ENCODE measurements around the gene ATP1B1. TPM values are rescaled to one million over a fixed set of nuclear protein-coding genes. Genes with fewer than 3 reads are reported as not detected.

The ATP1B1 gene
- total RNA-seq, 1 donor from 2014 or later = 25.2 TPM

DNA sequence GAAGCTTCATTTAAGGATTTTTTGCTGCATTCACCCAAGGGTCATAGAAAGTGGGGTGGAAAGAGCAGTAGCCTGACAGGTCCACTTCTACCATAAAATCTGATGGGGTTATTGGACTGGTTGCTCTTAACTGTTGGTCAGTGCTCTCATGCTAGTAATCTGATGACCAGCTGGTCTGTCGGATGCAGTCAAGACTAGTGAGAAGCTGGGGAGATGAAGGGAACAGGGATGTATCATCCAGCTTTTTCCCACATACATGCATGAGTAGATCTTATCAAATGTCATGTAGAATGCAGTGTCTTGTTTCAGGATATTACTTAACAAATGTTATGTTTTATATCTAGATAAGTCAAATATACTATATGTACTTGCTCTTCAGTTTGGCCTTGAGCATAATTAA is 11.1 kb downstream of the ATP1B1 start:
- TF ChIP-seq, protein P1, sequence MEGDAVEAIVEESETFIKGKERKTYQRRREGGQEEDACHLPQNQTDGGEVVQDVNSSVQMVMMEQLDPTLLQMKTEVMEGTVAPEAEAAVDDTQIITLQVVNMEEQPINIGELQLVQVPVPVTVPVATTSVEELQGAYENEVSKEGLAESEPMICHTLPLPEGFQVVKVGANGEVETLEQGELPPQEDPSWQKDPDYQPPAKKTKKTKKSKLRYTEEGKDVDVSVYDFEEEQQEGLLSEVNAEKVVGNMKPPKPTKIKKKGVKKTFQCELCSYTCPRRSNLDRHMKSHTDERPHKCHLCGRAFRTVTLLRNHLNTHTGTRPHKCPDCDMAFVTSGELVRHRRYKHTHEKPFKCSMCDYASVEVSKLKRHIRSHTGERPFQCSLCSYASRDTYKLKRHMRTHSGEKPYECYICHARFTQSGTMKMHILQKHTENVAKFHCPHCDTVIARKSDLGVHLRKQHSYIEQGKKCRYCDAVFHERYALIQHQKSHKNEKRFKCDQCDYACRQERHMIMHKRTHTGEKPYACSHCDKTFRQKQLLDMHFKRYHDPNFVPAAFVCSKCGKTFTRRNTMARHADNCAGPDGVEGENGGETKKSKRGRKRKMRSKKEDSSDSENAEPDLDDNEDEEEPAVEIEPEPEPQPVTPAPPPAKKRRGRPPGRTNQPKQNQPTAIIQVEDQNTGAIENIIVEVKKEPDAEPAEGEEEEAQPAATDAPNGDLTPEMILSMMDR (conservative IDR thresholded peaks at IDR 0.05) = no peak
- no peaks in the 10 kb centered on the region for H3K27me3 Mint-ChIP-seq (ENCODE audit: low read depth)
- H3K4me1 Mint-ChIP-seq = peaks cover 13% of the 10 kb centered on the region
- no peak overlapping the region for H3K4me3 Mint-ChIP-seq
- H3K36me3 Mint-ChIP-seq (ENCODE audit: low read depth) = peaks cover 22% of the 10 kb centered on the region
- no peak overlapping the region for H3K27ac Mint-ChIP-seq (ENCODE audit: unreplicated experiment)
- no peaks in the 10 kb centered on the region for H3K9me3 Mint-ChIP-seq
- DNase-seq (ENCODE audit: low read depth, low spot score) = no peak

DNA sequence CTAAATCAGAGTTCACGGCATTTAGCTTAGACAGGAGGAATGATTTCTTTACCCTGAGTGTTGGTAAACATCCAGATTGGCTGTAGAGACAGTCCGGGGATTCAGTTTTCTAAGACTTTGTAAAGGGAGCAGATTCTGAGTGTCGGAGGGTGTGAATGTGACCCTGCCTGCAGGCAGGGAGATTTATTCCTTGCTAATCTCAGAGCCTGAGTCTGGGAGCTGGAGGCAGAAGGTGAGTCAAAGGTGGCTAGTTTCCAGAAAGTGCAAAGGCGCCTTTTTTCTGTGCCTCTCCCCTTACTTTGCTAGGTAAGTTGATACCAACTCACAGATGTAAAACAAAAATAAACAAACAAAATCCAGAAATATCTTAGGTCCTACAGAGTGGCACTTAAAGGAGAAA is 11.7 kb downstream of the ATP1B1 start:
- no peaks in the 10 kb centered on the region for H3K9me3 Mint-ChIP-seq
- DNase-seq (ENCODE audit: low read depth, low spot score) = no peak
- H3K27ac Mint-ChIP-seq (ENCODE audit: unreplicated experiment) = no peak overlapping the region
- H3K27me3 Mint-ChIP-seq (ENCODE audit: low read depth) = no peaks in the 10 kb centered on the region
- H3K4me1 Mint-ChIP-seq = peaks cover 13% of the 10 kb centered on the region
- no peak overlapping the region for H3K4me3 Mint-ChIP-seq
- TF ChIP-seq, protein P1 (conservative IDR thresholded peaks at IDR 0.05) = no peak
- peaks cover 22% of the 10 kb centered on the region for H3K36me3 Mint-ChIP-seq (ENCODE audit: low read depth)

DNA sequence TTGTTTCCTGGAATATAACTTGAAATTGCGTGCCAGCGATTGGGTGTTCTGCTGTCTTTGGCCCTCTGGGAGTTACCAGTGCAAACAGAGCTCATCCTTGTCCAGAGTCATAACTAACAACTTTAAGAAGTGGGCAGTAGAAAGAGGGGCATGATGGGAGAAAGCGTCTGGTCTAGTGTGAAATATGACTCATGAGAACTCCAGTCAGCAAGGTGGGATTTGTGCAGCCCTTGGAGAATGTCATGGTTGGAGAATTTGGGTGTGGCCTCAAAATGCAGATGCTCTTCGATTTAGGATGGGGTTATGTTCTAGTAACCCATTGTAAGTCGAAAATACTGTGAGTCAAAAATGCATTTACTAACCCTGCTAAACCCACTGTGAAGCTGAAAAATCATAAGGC is 12.9 kb downstream of the ATP1B1 start:
- H3K27ac Mint-ChIP-seq (ENCODE audit: unreplicated experiment) = no peak overlapping the region
- no peak for DNase-seq (ENCODE audit: low read depth, low spot score)

DNA sequence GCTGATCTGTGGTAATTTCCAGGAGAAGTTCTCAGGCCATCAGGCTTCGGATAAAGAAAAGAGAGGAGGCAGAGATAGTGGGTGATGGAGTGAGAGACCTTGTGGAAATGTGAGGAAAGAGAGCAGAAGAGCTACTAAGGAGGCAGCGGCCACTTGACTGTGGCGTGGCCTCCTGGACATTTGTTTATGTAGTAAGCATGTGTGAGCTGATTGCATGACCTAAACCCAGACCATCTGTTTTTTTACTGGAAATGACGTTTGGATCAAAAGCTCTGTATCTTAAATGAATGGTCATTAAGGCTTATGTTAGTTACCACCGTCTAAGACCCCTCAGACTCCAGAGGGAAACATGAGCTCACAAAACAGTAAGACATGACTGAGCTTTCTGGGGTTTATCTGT is 13.6 kb downstream of the ATP1B1 start:
- Mint-ChIP-seq H3K9me3 (no peaks in the 10 kb centered on the region), H3K36me3 (ENCODE audit: low read depth) (peaks cover 12% of the 10 kb centered on the region), H3K27me3 (ENCODE audit: low read depth) (no peaks in the 10 kb centered on the region), H3K4me3 (no peak overlapping the region), H3K4me1 (peaks cover 13% of the 10 kb centered on the region), H3K27ac (ENCODE audit: unreplicated experiment) (no peak overlapping the region)
- TF ChIP-seq, protein P1 (conservative IDR thresholded peaks at IDR 0.05) = no peak
- no peak for DNase-seq (ENCODE audit: low read depth, low spot score)

More for the DNA sequence above, 12.9 kb downstream of the ATP1B1 start:
- Mint-ChIP-seq H3K4me3 (no peak overlapping the region), H3K9me3 (no peaks in the 10 kb centered on the region), H3K27me3 (ENCODE audit: low read depth) (no peaks in the 10 kb centered on the region), H3K36me3 (ENCODE audit: low read depth) (peaks cover 15% of the 10 kb centered on the region), H3K4me1 (peaks cover 13% of the 10 kb centered on the region)
- TF ChIP-seq, protein P1 (conservative IDR thresholded peaks at IDR 0.05) = no peak

DNA sequence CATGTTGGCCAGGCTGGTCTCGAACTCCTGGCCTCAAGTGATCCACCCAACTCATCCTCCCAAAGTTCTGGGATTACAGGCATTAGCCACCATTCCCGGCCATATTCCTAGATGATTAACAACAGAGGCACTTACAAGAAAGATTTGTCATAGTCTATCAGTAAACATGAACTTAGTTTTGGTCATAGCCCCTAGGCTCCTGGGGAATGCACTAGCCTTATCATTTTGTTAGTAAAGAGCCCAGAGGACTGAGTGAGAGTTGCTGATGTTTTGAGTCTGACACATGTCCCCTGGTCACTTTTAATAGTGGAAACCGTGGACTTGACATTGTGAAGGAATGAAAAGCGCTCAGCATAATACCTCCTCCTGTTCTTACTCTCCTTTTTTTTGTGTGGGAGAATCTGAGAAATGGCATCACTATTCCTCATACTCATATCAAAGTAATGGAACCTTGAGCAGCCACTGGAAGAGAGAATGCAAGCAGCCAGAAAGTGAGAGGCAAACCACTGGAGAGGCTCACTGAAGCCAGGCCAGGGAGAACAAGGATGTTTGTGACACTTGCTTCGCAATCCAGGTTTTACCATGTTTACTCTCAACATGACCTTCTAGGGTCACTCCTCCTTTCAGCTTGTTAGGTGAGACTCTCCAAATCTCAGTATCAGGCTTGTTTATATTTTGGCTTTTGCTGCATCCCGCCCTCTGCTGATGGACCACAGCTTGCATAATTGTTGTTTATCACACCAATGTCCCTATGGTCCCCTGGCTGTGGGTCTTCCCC is 14.8 kb downstream of the ATP1B1 start:
- Mint-ChIP-seq H3K9me3 (no peaks in the 10 kb centered on the region), H3K27me3 (ENCODE audit: low read depth) (no peaks in the 10 kb centered on the region), H3K27ac (ENCODE audit: unreplicated experiment) (no peak overlapping the region), H3K36me3 (ENCODE audit: low read depth) (peaks cover 12% of the 10 kb centered on the region), H3K4me3 (no peak overlapping the region), H3K4me1 (peaks cover 6% of the 10 kb centered on the region)
- no peak for DNase-seq (ENCODE audit: low read depth, low spot score)
- TF ChIP-seq, protein P1 (conservative IDR thresholded peaks at IDR 0.05) = no peak

All from neural crest cell (in vitro differentiated cells).